Measurements from ENCODE around the gene LPP.

Gene LPP

GRCh38 chr3:188253123-188253793, 99.3 kb downstream of the LPP start:
- Histone ChIP-seq H3K9me3 (ENCODE audit: control insufficient read depth, insufficient read depth, low read length) (no peaks in the 10 kb centered on the region), H3K36me3 (ENCODE audit: control insufficient read depth, insufficient read depth, low read length) (peaks cover 3% of the 10 kb centered on the region), H3K4me3 (ENCODE audit: low read depth, low read length) (no peak overlapping the region), H3K27ac (ENCODE audit: low read depth, low read length) (no peak overlapping the region), H3K27me3 (ENCODE audit: control insufficient read depth, insufficient read depth, low read length) (no peaks in the 10 kb centered on the region), H3K9ac (ENCODE audit: low read depth, low read length) (peak overlapping the region; percentile 30; the same call in 1 of the 2 replicates), H3K4me1 (ENCODE audit: control insufficient read depth, insufficient read depth, low read length) (no peaks in the 10 kb centered on the region)

GRCh38 chr3:188253800-188254452, 100.0 kb downstream of the LPP start:
- Histone ChIP-seq H3K36me3 (ENCODE audit: control insufficient read depth, insufficient read depth, low read length) (peaks cover 3% of the 10 kb centered on the region), H3K4me3 (ENCODE audit: low read depth, low read length) (no peak overlapping the region), H3K4me1 (ENCODE audit: control insufficient read depth, insufficient read depth, low read length) (no peaks in the 10 kb centered on the region), H3K9ac (ENCODE audit: low read depth, low read length) (no peak overlapping the region), H3K27me3 (ENCODE audit: control insufficient read depth, insufficient read depth, low read length) (no peaks in the 10 kb centered on the region), H3K9me3 (ENCODE audit: control insufficient read depth, insufficient read depth, low read length) (no peaks in the 10 kb centered on the region), H3K27ac (ENCODE audit: low read depth, low read length) (no peak overlapping the region)

GRCh38 chr3:188254520-188255070, 100.6 kb downstream of the LPP start:
- Histone ChIP-seq H3K27ac (ENCODE audit: low read depth, low read length) (no peak overlapping the region), H3K4me3 (ENCODE audit: low read depth, low read length) (no peak overlapping the region), H3K9me3 (ENCODE audit: control insufficient read depth, insufficient read depth, low read length) (no peaks in the 10 kb centered on the region), H3K36me3 (ENCODE audit: control insufficient read depth, insufficient read depth, low read length) (peaks cover 3% of the 10 kb centered on the region), H3K4me1 (ENCODE audit: control insufficient read depth, insufficient read depth, low read length) (no peaks in the 10 kb centered on the region), H3K27me3 (ENCODE audit: control insufficient read depth, insufficient read depth, low read length) (no peaks in the 10 kb centered on the region), H3K9ac (ENCODE audit: low read depth, low read length) (no peak overlapping the region)

- H3K27ac ChIP-seq (ENCODE audit: low read depth, low read length): no peak overlapping the region
- H3K36me3 ChIP-seq (ENCODE audit: control insufficient read depth, insufficient read depth, low read length): peaks cover 3% of the 10 kb centered on the region
- no peaks in the 10 kb centered on the region for H3K27me3 ChIP-seq (ENCODE audit: control insufficient read depth, insufficient read depth, low read length)
- no peak overlapping the region for H3K4me3 ChIP-seq (ENCODE audit: low read depth, low read length)
- H3K4me1 ChIP-seq (ENCODE audit: control insufficient read depth, insufficient read depth, low read length): no peaks in the 10 kb centered on the region
- no peak overlapping the region for H3K9ac ChIP-seq (ENCODE audit: low read depth, low read length)
- H3K9me3 ChIP-seq (ENCODE audit: control insufficient read depth, insufficient read depth, low read length): no peaks in the 10 kb centered on the region
These were observed 101.2 kb downstream of the LPP start for GRCh38 chr3:188255190-188255589.

GRCh38 chr3:188256758-188257157, 102.8 kb downstream of the LPP start:
- no peaks in the 10 kb centered on the region for H3K27me3 ChIP-seq (ENCODE audit: control insufficient read depth, insufficient read depth, low read length)
- no peaks in the 10 kb centered on the region for H3K4me1 ChIP-seq (ENCODE audit: control insufficient read depth, insufficient read depth, low read length)
- no peak overlapping the region for H3K4me3 ChIP-seq (ENCODE audit: low read depth, low read length)
- peaks cover 3% of the 10 kb centered on the region for H3K36me3 ChIP-seq (ENCODE audit: control insufficient read depth, insufficient read depth, low read length)
- no peaks in the 10 kb centered on the region for H3K9me3 ChIP-seq (ENCODE audit: control insufficient read depth, insufficient read depth, low read length)
- no peak overlapping the region for H3K9ac ChIP-seq (ENCODE audit: low read depth, low read length)
- H3K27ac ChIP-seq (ENCODE audit: low read depth, low read length): no peak overlapping the region

- Histone ChIP-seq H3K4me1 (ENCODE audit: control insufficient read depth, insufficient read depth, low read length) (no peaks in the 10 kb centered on the region), H3K27me3 (ENCODE audit: control insufficient read depth, insufficient read depth, low read length) (no peaks in the 10 kb centered on the region), H3K9ac (ENCODE audit: low read depth, low read length) (no peak overlapping the region), H3K27ac (ENCODE audit: low read depth, low read length) (no peak overlapping the region), H3K4me3 (ENCODE audit: low read depth, low read length) (no peak overlapping the region), H3K9me3 (ENCODE audit: control insufficient read depth, insufficient read depth, low read length) (no peaks in the 10 kb centered on the region), H3K36me3 (ENCODE audit: control insufficient read depth, insufficient read depth, low read length) (peaks cover 3% of the 10 kb centered on the region)
These were observed 103.5 kb downstream of the LPP start for GRCh38 chr3:188257384-188258026.

GRCh38 chr3:188259191-188259590, 105.2 kb downstream of the LPP start:
- no peaks in the 10 kb centered on the region for H3K27me3 ChIP-seq (ENCODE audit: control insufficient read depth, insufficient read depth, low read length)
- H3K4me3 ChIP-seq (ENCODE audit: low read depth, low read length): no peak overlapping the region
- H3K9me3 ChIP-seq (ENCODE audit: control insufficient read depth, insufficient read depth, low read length): no peaks in the 10 kb centered on the region
- peaks cover 10% of the 10 kb centered on the region; the same call in 1 of the 2 replicates for H3K4me1 ChIP-seq (ENCODE audit: control insufficient read depth, insufficient read depth, low read length)
- H3K9ac ChIP-seq (ENCODE audit: low read depth, low read length): no peak overlapping the region
- peaks cover 3% of the 10 kb centered on the region for H3K36me3 ChIP-seq (ENCODE audit: control insufficient read depth, insufficient read depth, low read length)
- H3K27ac ChIP-seq (ENCODE audit: low read depth, low read length): no peak overlapping the region

GRCh38 chr3:188259596-188259995, 105.6 kb downstream of the LPP start:
- Histone ChIP-seq H3K27ac (ENCODE audit: low read depth, low read length) (no peak overlapping the region), H3K36me3 (ENCODE audit: control insufficient read depth, insufficient read depth, low read length) (peaks cover 3% of the 10 kb centered on the region), H3K4me1 (ENCODE audit: control insufficient read depth, insufficient read depth, low read length) (peaks cover 14% of the 10 kb centered on the region; the same call in 1 of the 2 replicates), H3K27me3 (ENCODE audit: control insufficient read depth, insufficient read depth, low read length) (no peaks in the 10 kb centered on the region), H3K9ac (ENCODE audit: low read depth, low read length) (no peak overlapping the region), H3K4me3 (ENCODE audit: low read depth, low read length) (no peak overlapping the region), H3K9me3 (ENCODE audit: control insufficient read depth, insufficient read depth, low read length) (no peaks in the 10 kb centered on the region)

- Histone ChIP-seq H3K4me3 (ENCODE audit: low read depth, low read length) (no peak overlapping the region), H3K4me1 (ENCODE audit: control insufficient read depth, insufficient read depth, low read length) (peaks cover 29% of the 10 kb centered on the region; the same call in 1 of the 2 replicates), H3K9ac (ENCODE audit: low read depth, low read length) (no peak overlapping the region), H3K36me3 (ENCODE audit: control insufficient read depth, insufficient read depth, low read length) (no peaks in the 10 kb centered on the region), H3K9me3 (ENCODE audit: control insufficient read depth, insufficient read depth, low read length) (no peaks in the 10 kb centered on the region), H3K27ac (ENCODE audit: low read depth, low read length) (no peak overlapping the region), H3K27me3 (ENCODE audit: control insufficient read depth, insufficient read depth, low read length) (no peaks in the 10 kb centered on the region)
These were observed 107.1 kb downstream of the LPP start for GRCh38 chr3:188261011-188261410.

GRCh38 chr3:188262488-188262887, 108.5 kb downstream of the LPP start:
- Histone ChIP-seq H3K4me1 (ENCODE audit: control insufficient read depth, insufficient read depth, low read length) (peaks cover 41% of the 10 kb centered on the region), H3K27ac (ENCODE audit: low read depth, low read length) (no peak overlapping the region), H3K9me3 (ENCODE audit: control insufficient read depth, insufficient read depth, low read length) (no peaks in the 10 kb centered on the region), H3K4me3 (ENCODE audit: low read depth, low read length) (no peak overlapping the region), H3K27me3 (ENCODE audit: control insufficient read depth, insufficient read depth, low read length) (no peaks in the 10 kb centered on the region), H3K9ac (ENCODE audit: low read depth, low read length) (no peak overlapping the region; the same call in 1 of the 2 replicates), H3K36me3 (ENCODE audit: control insufficient read depth, insufficient read depth, low read length) (no peaks in the 10 kb centered on the region)
